ENCODE measurements around the gene SPCS2. TPM values are rescaled to one million over a fixed set of nuclear protein-coding genes. Genes with fewer than 3 reads are reported as not detected.

The SPCS2 gene
- total RNA-seq: 10.2 and 35.2 TPM in 2 replicates

GRCh38 chr11:74948898-74949752 lies at the start of gene SPCS2, which contains the start of gene XRRA1:
Gene SPCS2 (plus strand): TSS chr11:74949266. CDS start chr11:74949286, 20 bp downstream.
Gene XRRA1 (minus strand): TSS chr11:74949091. CDS start chr11:74940878, 8,213 bp downstream.

DNA sequence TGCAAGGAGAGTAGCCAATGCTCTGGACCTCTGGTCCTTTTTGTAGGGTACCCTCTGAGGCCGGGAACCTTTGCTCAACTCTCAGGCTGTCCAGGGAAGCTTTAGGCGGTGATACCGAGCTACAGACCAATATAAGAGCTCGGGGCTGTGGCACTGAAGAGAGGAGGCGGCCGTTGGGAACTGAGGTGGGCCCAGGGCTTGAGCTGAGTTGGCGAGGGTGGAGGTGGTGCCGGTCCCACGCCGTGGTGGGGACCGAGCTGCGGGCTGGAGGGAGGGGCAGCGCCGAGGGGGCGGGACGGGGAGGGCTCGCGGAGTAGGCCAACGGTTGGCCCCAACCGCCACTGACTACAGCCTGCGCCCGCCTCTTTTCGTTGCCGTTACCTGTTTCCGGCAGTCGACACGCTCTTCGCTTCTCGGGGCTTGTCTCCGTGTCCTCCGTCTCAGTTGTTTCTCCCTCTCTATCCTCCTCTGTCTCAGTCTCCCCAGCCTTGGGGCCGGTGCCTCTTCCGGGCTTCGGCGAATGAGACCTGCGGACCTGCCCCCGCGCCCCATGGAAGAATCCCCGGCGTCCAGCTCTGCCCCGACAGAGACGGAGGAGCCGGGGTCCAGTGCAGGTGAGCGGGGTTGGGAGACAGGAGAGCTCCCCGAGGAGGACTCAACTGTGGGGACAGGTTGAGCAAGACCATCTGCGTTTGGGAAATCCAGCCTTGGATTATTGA lies 39.6 kb downstream of the SPCS2 start, which contains the start of gene NEU3:
Gene NEU3 (plus strand): TSS at position 393 of the 719 bp plus-strand sequence. CDS start 128 bp downstream, at position 521.

Small RNA genes within 50 kb of the gene (small RNA-seq; reads per million reads assigned to genes)
- gene RNU6-216P: not detected

Other genes with a start within 250 kb of the SPCS2 start
- 0.16 TPM in 1 of 2 replicates, not detected in the other for gene CHRDL2, start 217.8 kb upstream of the SPCS2 start, total RNA-seq
- gene RNF169, start 200.4 kb upstream of the SPCS2 start, total RNA-seq: 32.3 and 35.4 TPM in 2 replicates
- 13.5 and 22.7 TPM in 2 replicates for gene XRRA1, start 175 bp upstream of the SPCS2 start, total RNA-seq
- 5.6 and 9.1 TPM in 2 replicates for gene NEU3, start 39.7 kb downstream of the SPCS2 start, total RNA-seq
- not detected in 2 replicates for gene OR2AT4, start 147.6 kb downstream of the SPCS2 start, total RNA-seq
- not detected in 2 replicates for gene SLCO2B1, start 201.8 kb downstream of the SPCS2 start, total RNA-seq

Measured in hair follicle dermal papilla cell (primary cell).